GM18520 (cell line): ENCODE results near the gene CHD1L.
"Not testable (repeated sequence)": the region's sequence is repeated elsewhere in the genome, so short reads cannot be mapped to it uniquely, and the experiment has no call there.

Experiments used
- ATAC-seq: cut with Tn5 transposase; IDR thresholded peaks from one replicate; pipeline ENCODE4 v1.9.1; 2021; ENCODE audit not compliant: unreplicated experiment

The CHD1L gene

GRCh38 chr1:147242449-147243227 is at the start of gene CHD1L:
CHD1L (plus strand) TSS chr1:147242684; CDS start chr1:147242704, 20 bp downstream.
- ATAC-seq = peak; percentile 87

- not testable (repeated sequence) for ATAC-seq
These were observed 45.2 kb upstream of the CHD1L start for GRCh38 chr1:147197324-147197723.

- no peak for ATAC-seq
These were observed 41.2 kb upstream of the CHD1L start for GRCh38 chr1:147201276-147201675.

GRCh38 chr1:147201786-147202185 is 40.7 kb upstream of the CHD1L start:
- ATAC-seq = no peak

DNA sequence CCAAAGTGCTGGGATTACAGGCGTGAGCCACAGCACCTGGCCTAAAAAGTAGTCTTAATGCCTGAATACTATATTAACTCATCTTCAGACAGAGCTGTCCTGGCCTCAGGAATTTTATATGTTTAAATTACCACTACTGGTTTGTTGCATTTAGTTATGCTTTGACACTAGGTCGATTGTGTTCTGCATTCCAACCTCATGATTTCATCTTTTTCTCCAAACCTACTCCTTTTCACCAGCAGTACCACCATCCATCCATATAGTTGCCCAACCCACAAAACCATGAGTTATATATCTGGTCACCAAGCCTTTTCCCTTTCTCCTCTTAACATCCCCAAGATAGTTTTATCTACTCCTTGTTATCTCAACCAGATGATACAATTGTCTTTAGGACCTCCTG is 39.9 kb upstream of the CHD1L start:
- no peak for ATAC-seq

DNA sequence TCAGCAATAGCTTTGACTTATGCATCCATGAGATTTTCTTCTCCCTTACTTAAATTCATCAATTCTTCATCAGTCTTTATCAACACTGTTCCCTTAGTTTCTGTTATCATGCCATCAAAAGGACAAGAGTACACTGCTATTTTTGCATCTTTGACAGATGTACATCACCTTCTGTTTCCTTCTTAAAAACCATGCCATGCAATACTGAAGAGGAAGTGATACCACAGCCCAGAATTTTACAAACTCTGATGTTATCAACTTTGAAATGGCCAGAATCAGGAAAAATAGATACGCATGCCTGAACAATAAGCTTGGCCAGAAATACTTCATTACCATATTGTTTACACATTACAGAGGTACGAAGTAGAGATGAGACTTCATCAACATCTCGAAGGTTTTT is 38.4 kb upstream of the CHD1L start:
- ATAC-seq = no peak

DNA sequence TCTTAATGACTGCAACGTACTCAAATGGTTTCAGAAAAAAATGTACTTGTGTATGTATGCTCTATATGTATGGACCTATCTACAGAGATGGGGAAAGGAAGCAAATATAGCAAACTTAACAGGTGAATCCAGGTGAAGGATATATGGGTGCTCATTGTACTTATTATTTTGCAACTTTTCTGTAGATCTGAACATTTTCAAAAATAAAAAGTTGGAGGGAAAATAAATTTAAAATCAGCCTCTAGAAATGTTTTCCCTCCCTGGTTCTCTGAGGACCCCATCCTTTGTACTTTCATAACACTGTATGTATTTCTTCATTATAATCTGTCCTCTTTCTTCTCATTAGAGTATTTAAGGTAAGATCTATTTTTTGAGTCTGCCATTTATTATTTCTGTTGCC is 35.3 kb upstream of the CHD1L start:
- no peak for ATAC-seq

DNA sequence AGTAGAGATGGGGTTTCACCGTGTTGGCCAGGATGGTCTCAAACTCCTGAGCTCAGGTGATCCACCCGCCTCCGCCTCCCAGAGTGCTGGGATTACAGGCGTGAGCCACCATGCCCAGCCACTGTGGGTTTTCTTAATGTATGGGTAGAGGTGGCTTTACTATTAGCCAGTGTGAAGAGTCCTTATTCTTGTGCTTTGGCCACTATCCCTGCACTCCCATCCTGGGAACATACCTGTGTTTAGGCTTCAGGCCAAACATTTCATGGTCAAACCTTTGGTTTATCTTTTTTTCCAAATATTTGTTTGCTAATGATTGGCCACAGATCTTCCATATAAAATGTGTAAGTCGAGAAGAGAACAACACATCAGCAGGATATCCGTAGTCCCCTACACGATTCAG is 33.9 kb upstream of the CHD1L start:
- ATAC-seq = no peak

DNA sequence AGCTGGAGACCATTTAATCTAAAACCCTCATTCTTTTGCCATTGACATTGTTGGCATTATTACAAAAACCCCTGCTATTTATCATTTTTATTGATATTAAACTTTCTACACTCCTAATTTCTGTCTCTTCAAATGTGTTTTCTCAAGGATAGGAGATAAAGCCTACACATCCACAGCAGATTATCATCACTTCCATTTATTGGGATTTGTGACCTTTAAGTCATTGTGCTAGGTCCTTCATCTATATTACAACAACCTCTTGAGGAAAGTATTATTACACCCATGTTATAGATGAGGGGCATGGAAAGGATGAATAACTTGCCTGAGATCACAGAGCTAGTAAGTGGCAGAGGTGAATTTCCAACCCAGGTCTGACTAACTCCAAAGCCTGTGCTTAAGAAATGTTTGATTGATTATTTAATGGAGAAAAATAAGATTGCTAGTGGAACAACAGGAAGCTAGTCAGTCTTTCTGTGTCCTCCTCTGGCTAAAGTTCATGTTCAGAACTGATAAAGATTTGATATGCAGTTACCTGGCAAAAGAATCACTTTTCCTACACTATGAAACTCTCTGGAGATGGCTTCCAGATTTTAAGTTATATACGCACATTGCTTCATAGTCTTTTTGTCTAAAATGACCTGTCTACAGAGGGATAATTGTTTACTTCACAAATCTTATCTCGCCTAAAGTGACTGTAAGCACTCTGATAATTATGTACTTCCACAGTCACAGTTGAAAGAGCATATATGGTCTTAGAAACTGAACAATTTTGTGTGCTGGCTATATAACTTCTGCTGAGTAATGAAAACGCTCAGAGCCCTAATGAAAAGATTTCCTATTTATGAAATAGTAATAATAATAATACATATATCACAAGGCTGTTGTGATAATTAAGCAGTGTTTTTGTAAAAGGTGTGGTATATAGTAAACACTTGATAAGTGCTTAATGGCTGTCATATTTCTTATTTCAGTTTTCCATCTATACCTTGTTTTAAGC is 32.4 kb upstream of the CHD1L start:
- no peak for ATAC-seq

- no peak for ATAC-seq
These were observed 31.5 kb upstream of the CHD1L start for GRCh38 chr1:147210987-147211386.

- ATAC-seq = no peak
These were observed 30.9 kb upstream of the CHD1L start for GRCh38 chr1:147211577-147211976.

GRCh38 chr1:147213271-147213670 is 29.2 kb upstream of the CHD1L start:
- no peak for ATAC-seq

DNA sequence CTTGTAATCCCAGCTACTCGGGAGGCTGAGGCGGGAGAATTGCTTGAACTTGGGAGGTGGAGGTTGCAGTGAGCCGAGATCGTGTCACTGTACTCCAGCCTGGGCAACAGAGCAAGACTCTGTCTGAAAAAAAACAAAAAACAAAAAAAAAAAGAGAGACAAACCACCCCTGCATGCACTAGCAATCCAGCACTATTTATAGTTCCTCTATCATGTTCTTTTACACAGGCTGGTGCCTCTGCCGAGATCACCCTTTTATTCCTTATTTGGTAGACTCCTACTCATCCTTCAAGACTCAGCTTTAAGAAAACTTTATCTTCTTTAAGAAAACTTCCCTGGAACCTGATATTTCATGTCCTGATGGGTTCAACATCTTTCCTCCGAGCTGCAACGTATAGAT is 28.2 kb upstream of the CHD1L start:
- ATAC-seq = no peak

- ATAC-seq = no peak
These were observed 27.5 kb upstream of the CHD1L start for GRCh38 chr1:147214842-147215539.

DNA sequence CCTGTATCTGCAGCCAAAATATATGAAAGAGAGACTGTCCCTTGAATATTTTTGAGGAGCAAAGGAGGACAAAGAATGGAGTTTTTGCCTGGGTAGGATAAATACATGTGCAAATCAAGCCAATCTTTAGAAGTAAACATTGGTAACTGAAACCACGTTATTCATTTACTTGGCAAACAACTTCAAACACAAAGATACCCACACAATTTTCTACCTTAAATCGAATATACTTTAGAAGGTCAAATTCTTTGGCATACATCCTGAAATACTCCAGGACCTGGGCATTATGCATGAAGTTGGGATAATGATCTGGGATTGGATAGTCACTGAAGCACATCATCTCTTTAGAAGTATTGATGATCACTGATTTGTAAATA is 27.0 kb upstream of the CHD1L start:
- ATAC-seq = no peak

GRCh38 chr1:147216124-147216523 is 26.4 kb upstream of the CHD1L start:
- ATAC-seq = no peak

GRCh38 chr1:147217141-147217540 is 25.3 kb upstream of the CHD1L start:
- ATAC-seq = no peak

DNA sequence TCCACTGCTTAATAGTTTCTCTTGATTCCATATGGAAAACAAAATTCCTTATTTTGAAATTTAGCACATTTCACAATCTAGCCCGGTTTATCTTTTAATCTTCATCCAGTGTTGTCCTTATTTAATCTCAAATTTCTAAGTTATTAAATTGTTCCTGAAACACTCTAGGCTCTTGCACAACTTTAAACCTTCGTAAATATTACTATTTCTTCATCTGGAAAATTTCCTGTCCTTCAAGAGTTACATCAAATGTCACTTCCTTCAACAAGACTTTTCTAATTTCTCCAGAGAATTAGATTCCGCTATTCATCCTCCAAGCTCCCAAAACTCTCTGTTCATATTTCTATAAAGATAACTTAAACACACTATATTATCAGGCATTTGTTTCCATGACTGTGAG is 23.9 kb upstream of the CHD1L start:
- ATAC-seq = no peak

DNA sequence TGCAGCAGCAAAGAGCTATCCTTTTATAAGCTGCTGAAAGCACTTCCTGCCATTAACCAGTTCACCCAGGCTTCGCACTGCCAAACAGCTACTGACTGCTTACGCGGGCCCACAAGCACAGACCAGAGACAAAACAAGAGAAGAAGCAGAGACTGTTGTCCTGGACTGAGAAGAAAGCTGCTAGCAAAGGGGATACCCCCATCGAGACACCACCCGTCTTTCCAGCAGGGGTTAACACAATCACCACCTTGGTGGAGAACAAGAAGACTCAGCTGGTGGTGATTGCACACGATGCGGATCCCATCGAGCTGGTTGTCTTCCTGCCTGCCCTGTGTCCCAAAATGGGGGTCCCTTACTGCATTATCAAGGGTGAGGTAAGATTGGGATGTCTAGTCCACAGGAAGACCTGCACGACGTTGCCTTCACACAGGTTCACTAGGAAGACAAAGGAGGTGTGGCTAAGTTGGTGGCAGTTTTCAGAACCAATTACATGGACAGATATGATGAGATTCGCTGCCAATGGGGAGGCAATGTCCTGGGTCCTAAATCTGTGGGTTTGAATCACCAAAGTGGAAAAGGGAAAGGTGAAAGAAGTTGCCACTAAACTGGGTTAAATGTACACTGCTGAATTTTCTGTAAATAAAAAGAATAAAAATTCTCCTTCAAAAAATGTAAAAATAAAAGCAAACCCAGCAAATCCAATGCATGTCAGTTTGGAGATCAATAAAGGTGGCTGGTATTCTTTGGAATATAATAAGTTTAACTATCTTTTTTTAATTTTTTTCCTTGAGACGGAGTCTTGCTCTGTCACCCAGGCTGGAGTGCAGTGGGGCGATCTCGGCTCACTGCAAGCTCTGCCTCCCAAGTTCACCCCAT is 18.5 kb upstream of the CHD1L start:
- ATAC-seq = no peak

GRCh38 chr1:147225193-147225730 is 17.2 kb upstream of the CHD1L start, which contains the start of gene FMO5:
FMO5 (minus strand) TSS chr1:147225339; CDS start chr1:147225029, 310 bp downstream.
- ATAC-seq = no peak
